Lower lobe of right lung (tissue), 2 donors: ENCODE measurements around the gene SLC3A2. TPM values are rescaled to one million over a fixed set of nuclear protein-coding genes. Genes with fewer than 3 reads are reported as not detected.

Source experiments
- ATAC-seq, 2 donors: fragments of 200-7000 bp; cut with Tn5 transposase; one replicate each; pipeline ENCODE4 v1.9.1; 2020 to 2022; ENCODE audit warnings: mild to moderate bottlenecking in 2 of 2, moderate library complexity in 2 of 2
- DNase-seq: peaks from one replicate; pipeline ENCODE4 v3.0.0-alpha.2; 2020
- H3K27ac ChIP-seq: fragments of 200-600 bp; one replicate; pipeline ENCODE4 v1.8.0; 2022
- H3K27me3 ChIP-seq: fragments of 200-600 bp; one replicate; pipeline ENCODE4 v1.8.0; 2022; ENCODE audit warnings: low read depth
- H3K36me3 ChIP-seq: fragments of 200-600 bp; one replicate; pipeline ENCODE4 v1.8.0; 2022; ENCODE audit warnings: mild to moderate bottlenecking
- H3K4me1 ChIP-seq: fragments of 200-600 bp; one replicate; pipeline ENCODE4 v1.8.0; 2022
- H3K4me3 ChIP-seq: fragments of 200-600 bp; one replicate; pipeline ENCODE4 v1.8.0; 2022; ENCODE audit warnings: mild to moderate bottlenecking
- H3K9me3 ChIP-seq: fragments of 200-600 bp; one replicate; pipeline ENCODE4 v1.8.0; 2022
- intact Hi-C: fragments of 100-400 bp; cut with DNase I; formaldehyde crosslinking; loops from one replicate; pipeline ENCODE4 v1.11.0; 2022
- total RNA-seq: library from RNA; stranded (reverse); fragmentation: NEBNext Ultra II Directional; extraction: Animal tissue kit (Norgen Biotek cat#: 25700); gene quantifications from one replicate; pipeline ENCODE4 v1.2.1, GENCODE V29; 2021
- TF ChIP-seq, protein P1 (sequence below): fragments of 200-600 bp; IDR thresholded peaks from one replicate; pipeline ENCODE4 v1.8.0; 2022; ENCODE audit warnings: antibody characterized with exemption, mild to moderate bottlenecking
- donor health status: DM: no; HTN: yes; CAD: no; lungs with severe emphysema.

SLC3A2 gene
- total RNA-seq, 1 donor from 2014 or later = 214 TPM

DNA sequence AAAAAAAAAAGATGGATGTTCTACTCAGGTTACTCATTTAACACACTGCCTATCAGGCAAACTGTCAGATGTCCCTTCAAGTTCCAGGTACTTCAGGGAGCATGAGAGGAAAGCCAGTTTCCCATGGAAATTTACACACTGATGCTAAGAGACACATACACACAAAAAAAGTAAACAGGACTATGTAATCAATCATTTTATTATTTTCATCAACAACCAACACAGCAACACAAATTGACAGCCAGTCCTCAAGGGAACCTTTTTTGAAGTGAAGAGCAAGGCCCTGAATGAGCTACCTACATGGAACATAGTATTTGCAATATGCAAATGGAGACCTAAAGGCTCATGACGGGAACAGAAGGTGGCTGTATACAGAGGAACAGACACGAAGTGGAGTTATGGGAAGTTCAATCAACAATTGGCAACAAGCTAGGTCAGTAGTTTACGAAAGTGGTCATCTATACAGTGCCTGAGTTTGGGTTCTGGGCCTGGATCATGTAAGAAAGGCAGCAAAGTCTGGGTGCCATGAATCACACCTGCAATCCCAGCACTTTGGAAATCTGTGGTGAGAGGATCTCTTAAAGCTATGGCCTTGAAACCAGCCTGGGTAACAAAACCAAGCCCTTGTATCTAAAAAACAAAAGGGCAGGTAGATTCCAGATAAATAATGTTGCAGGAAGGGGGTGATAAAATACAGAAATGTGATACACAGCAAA is 28.7 kb upstream of the SLC3A2 start:
- DNase-seq = no peak
- no peak for ATAC-seq

DNA sequence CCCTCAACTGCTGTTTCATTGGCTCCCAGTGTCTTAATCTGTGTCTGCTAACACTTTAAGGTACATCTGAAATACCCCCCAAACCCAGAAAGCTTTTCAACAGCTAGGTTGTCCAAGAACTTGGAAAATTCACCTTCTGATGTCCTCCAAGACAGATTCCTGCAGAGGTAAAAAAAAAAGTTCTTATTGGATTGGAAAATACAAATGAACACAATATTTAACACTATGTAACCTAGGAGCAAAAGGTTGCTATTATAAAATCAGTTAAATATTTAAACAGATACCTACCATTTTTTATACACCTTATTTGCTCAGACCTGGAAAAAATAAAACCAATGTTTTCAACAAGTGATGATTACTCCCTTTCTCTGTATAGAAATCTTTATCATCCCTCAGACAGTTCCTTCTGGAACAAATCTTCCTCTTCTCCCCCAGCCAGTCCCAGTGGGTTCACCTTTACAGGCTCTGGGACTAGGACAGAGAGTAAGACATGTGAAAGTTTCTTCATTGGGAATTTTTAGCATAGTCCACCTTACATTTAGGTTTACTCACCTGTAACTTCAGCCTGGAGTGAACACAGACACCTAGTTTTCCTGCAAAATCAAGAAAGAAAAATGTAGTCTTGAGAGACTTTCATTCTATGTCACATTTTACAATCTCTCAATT is 28.0 kb upstream of the SLC3A2 start:
- Histone ChIP-seq H3K27ac (no peak overlapping the region), H3K36me3 (peaks cover 28% of the 10 kb centered on the region), H3K4me3 (no peak overlapping the region), H3K9me3 (no peaks in the 10 kb centered on the region), H3K27me3 (no peaks in the 10 kb centered on the region), H3K4me1 (peaks cover 33% of the 10 kb centered on the region)
- intact Hi-C loops = no loop called here
- TF ChIP-seq, protein P1, sequence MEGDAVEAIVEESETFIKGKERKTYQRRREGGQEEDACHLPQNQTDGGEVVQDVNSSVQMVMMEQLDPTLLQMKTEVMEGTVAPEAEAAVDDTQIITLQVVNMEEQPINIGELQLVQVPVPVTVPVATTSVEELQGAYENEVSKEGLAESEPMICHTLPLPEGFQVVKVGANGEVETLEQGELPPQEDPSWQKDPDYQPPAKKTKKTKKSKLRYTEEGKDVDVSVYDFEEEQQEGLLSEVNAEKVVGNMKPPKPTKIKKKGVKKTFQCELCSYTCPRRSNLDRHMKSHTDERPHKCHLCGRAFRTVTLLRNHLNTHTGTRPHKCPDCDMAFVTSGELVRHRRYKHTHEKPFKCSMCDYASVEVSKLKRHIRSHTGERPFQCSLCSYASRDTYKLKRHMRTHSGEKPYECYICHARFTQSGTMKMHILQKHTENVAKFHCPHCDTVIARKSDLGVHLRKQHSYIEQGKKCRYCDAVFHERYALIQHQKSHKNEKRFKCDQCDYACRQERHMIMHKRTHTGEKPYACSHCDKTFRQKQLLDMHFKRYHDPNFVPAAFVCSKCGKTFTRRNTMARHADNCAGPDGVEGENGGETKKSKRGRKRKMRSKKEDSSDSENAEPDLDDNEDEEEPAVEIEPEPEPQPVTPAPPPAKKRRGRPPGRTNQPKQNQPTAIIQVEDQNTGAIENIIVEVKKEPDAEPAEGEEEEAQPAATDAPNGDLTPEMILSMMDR = no peak
- no peak for DNase-seq
- no peak for ATAC-seq

More for the DNA sequence above, 28.7 kb upstream of the SLC3A2 start:
- no peak overlapping the region for H3K4me3 ChIP-seq
- TF ChIP-seq, protein P1 = no peak
- H3K4me1 ChIP-seq = peaks cover 33% of the 10 kb centered on the region
- no peak overlapping the region for H3K27ac ChIP-seq
- intact Hi-C loops = no loop called here
- no peaks in the 10 kb centered on the region for H3K27me3 ChIP-seq
- no peaks in the 10 kb centered on the region for H3K9me3 ChIP-seq
- H3K36me3 ChIP-seq = peaks cover 28% of the 10 kb centered on the region

DNA sequence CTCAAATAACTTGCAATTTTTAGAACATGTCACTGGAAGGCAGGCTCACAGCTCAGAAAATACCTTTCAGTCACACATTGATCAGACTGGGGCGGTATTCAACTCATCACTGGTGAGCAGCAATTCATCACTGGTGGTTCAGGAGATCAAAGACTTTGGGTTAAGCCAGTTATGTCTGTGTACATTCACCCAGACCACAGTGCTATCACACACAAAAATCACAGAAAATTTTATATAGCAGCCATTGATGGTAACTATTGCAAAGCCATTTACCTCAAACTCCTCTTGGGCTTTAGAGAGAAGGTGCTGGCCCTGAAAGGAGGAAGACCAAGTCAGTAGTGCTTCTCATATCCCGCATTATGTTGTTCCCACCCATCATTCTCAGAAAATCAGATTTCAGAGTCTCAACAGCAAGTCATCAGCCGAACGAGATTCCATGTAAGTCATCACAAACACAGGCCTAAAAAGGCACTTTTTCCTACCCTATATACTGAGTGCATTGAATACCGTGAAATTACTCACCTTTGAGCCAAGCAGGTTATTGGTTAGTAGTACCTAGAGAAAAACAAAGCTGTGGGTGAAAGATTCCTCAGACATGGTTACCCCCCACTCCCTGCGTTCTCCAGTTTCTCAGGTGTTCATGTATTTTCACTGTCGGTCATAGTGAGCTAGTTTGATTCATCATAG is 27.3 kb upstream of the SLC3A2 start:
- no peaks in the 10 kb centered on the region for H3K9me3 ChIP-seq
- TF ChIP-seq, protein P1 = no peak
- H3K36me3 ChIP-seq = peaks cover 28% of the 10 kb centered on the region
- peaks cover 33% of the 10 kb centered on the region for H3K4me1 ChIP-seq
- peak overlapping the region; percentile 69 for H3K4me3 ChIP-seq
- ATAC-seq (no peak), DNase-seq (no peak)
- intact Hi-C loops = no loop called here
- no peak overlapping the region for H3K27ac ChIP-seq
- no peaks in the 10 kb centered on the region for H3K27me3 ChIP-seq

GRCh38 chr11:62854013-62854824 is 26.5 kb upstream of the SLC3A2 start:
- Histone ChIP-seq H3K9me3 (no peaks in the 10 kb centered on the region), H3K4me3 (peak overlapping the region; percentile 69), H3K27ac (no peak overlapping the region), H3K4me1 (peaks cover 33% of the 10 kb centered on the region), H3K27me3 (no peaks in the 10 kb centered on the region), H3K36me3 (peaks cover 28% of the 10 kb centered on the region)
- ATAC-seq (no peak), DNase-seq (no peak)
- TF ChIP-seq, protein P1 = no peak
- intact Hi-C loops = no loop called here
